ENCODE results near the gene ORM1.
"Not testable (repeated sequence)": the region's sequence is repeated elsewhere in the genome, so short reads cannot be mapped to it uniquely, and the experiment has no call there.

The ORM1 gene

GRCh38 chr9:114316605-114317230 lies 6.2 kb upstream of the ORM1 start:
- Histone ChIP-seq H3K4me1 (ENCODE audit: control insufficient read depth in 1 of 2, insufficient read depth in 1 of 2, low read depth in 1 of 2, low read length in 1 of 2) (peaks cover 72 to 74% of the 10 kb centered on the region in 2 experiments), H3K4me3 (ENCODE audit: low read depth in 1 of 2, low read length in 1 of 2) (no peak overlapping the region), H3K36me3 (no peaks in the 10 kb centered on the region), H3K27me3 (no peaks in the 10 kb centered on the region), H3K27ac (peak overlapping the region; percentile 92), H3K9me3 (no peaks in the 10 kb centered on the region)
- TF ChIP-seq, protein P1, sequence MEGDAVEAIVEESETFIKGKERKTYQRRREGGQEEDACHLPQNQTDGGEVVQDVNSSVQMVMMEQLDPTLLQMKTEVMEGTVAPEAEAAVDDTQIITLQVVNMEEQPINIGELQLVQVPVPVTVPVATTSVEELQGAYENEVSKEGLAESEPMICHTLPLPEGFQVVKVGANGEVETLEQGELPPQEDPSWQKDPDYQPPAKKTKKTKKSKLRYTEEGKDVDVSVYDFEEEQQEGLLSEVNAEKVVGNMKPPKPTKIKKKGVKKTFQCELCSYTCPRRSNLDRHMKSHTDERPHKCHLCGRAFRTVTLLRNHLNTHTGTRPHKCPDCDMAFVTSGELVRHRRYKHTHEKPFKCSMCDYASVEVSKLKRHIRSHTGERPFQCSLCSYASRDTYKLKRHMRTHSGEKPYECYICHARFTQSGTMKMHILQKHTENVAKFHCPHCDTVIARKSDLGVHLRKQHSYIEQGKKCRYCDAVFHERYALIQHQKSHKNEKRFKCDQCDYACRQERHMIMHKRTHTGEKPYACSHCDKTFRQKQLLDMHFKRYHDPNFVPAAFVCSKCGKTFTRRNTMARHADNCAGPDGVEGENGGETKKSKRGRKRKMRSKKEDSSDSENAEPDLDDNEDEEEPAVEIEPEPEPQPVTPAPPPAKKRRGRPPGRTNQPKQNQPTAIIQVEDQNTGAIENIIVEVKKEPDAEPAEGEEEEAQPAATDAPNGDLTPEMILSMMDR (IDR thresholded peaks at IDR 0.05): no peak

DNA sequence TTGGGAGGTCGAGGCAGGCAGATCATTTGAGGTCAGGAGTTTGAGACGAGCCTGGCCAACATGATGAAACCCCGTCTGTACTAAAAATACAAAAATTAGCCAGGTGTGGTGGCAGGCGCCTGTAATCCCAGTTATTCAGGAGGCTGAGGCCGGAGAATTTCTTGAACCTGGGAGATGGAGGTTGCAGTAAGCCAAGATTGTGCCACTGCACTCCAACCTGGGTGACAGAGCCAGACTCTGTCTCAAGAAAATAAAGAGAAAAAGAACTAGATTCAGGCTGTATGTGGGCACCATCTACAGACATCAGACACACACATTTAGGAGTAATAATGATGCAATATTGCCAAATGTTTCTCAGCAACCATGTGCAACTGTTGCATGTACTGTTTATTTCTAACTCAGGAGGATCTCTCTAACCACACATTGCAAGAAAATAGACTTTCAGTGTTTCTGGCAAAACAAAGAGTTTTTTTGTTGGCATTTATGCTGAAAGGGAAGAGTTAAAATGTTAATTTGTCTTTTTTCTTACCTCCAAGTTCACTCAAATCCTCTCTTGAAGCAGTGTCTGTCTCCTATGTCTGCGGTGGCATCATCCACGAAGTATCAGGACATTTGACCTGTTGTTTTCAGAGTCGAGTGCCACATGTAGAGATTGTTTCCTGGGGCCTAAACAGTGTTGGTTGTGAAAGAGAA lies 5.1 kb upstream of the ORM1 start:
- no peaks in the 10 kb centered on the region for H3K9me3 ChIP-seq
- H3K27ac ChIP-seq: peak overlapping the region; percentile 92
- peaks cover 82 to 84% of the 10 kb centered on the region in 2 experiments for H3K4me1 ChIP-seq (ENCODE audit: control insufficient read depth in 1 of 2, insufficient read depth in 1 of 2, low read depth in 1 of 2, low read length in 1 of 2)
- H3K27me3 ChIP-seq: no peaks in the 10 kb centered on the region
- H3K36me3 ChIP-seq: no peaks in the 10 kb centered on the region
- H3K4me3 ChIP-seq (ENCODE audit: low read depth in 1 of 2, low read length in 1 of 2): peak overlapping the region; percentile 4 to 42
- TF ChIP-seq, protein P1 (IDR thresholded peaks at IDR 0.05): no peak

GRCh38 chr9:114318416-114318815 lies 4.5 kb upstream of the ORM1 start:
- Histone ChIP-seq H3K36me3 (no peaks in the 10 kb centered on the region), H3K4me1 (ENCODE audit: control insufficient read depth in 1 of 2, insufficient read depth in 1 of 2, low read depth in 1 of 2, low read length in 1 of 2) (peaks cover 82 to 84% of the 10 kb centered on the region in 2 experiments), H3K27ac (peak overlapping the region; percentile 92), H3K9me3 (no peaks in the 10 kb centered on the region), H3K27me3 (no peaks in the 10 kb centered on the region), H3K4me3 (ENCODE audit: low read depth in 1 of 2, low read length in 1 of 2) (peak overlapping the region in 1 of 2 experiments; percentile 42)
- TF ChIP-seq, protein P1 (IDR thresholded peaks at IDR 0.05): no peak

DNA sequence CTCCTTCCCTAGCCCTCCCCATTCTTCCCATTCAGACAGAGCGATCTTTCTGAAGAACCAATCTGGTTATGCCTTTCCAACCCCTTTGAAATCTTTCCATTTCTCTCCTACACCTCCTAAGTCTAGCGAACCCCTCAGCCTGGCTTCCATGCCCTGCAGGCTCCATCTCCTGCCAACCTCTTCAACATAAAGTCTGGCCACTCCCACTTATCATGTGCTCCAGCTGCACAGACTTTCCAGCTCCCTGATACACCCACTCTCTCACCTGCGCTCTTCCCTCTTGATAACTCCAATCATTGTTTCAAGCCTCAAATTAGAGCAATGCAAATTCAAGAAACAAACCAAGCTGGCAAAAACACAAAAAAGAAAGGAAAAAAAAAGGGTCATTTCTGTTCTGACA lies 3.8 kb upstream of the ORM1 start:
- H3K4me1 ChIP-seq (ENCODE audit: control insufficient read depth in 1 of 2, insufficient read depth in 1 of 2, low read depth in 1 of 2, low read length in 1 of 2): peaks cover 88% of the 10 kb centered on the region in 2 experiments
- no peaks in the 10 kb centered on the region for H3K9me3 ChIP-seq
- H3K4me3 ChIP-seq (ENCODE audit: low read depth in 1 of 2, low read length in 1 of 2): no peak overlapping the region
- no peaks in the 10 kb centered on the region for H3K36me3 ChIP-seq
- TF ChIP-seq, protein P1 (IDR thresholded peaks at IDR 0.05): no peak
- no peaks in the 10 kb centered on the region for H3K27me3 ChIP-seq
- peak overlapping the region; percentile 92 for H3K27ac ChIP-seq

GRCh38 chr9:114320710-114321109 lies 2.2 kb upstream of the ORM1 start:
- H3K27me3 ChIP-seq; H3K9me3 ChIP-seq; H3K36me3 ChIP-seq; H3K27ac ChIP-seq; H3K4me3 ChIP-seq (ENCODE audit: low read depth in 1 of 2, low read length in 1 of 2): not testable (repeated sequence)
- H3K4me1 ChIP-seq (ENCODE audit: control insufficient read depth in 1 of 2, insufficient read depth in 1 of 2, low read depth in 1 of 2, low read length in 1 of 2): peaks cover 81 to 85% of the 10 kb centered on the region in 2 experiments

GRCh38 chr9:114321759-114322158 lies 1.1 kb upstream of the ORM1 start:
- Histone ChIP-seq H3K4me3 (ENCODE audit: low read depth in 1 of 2, low read length in 1 of 2) (no peak overlapping the region), H3K9me3 (no peaks in the 10 kb centered on the region), H3K27me3 (no peaks in the 10 kb centered on the region), H3K4me1 (ENCODE audit: control insufficient read depth in 1 of 2, insufficient read depth in 1 of 2, low read depth in 1 of 2, low read length in 1 of 2) (peaks cover 71 to 77% of the 10 kb centered on the region in 2 experiments), H3K27ac (no peak overlapping the region), H3K36me3 (peaks cover 6% of the 10 kb centered on the region)
- TF ChIP-seq, protein P1 (IDR thresholded peaks at IDR 0.05): no peak

GRCh38 chr9:114322160-114322818 lies 609 bp upstream of the ORM1 start:
- Histone ChIP-seq H3K4me3 (ENCODE audit: low read depth in 1 of 2, low read length in 1 of 2) (peak overlapping the region in 1 of 2 experiments; percentile 34), H3K27ac (peak overlapping the region; percentile 61), H3K4me1 (ENCODE audit: control insufficient read depth in 1 of 2, insufficient read depth in 1 of 2, low read depth in 1 of 2, low read length in 1 of 2) (peaks cover 66 to 71% of the 10 kb centered on the region in 2 experiments)
- H3K9me3 ChIP-seq, H3K36me3 ChIP-seq, H3K27me3 ChIP-seq: not testable (repeated sequence)

DNA sequence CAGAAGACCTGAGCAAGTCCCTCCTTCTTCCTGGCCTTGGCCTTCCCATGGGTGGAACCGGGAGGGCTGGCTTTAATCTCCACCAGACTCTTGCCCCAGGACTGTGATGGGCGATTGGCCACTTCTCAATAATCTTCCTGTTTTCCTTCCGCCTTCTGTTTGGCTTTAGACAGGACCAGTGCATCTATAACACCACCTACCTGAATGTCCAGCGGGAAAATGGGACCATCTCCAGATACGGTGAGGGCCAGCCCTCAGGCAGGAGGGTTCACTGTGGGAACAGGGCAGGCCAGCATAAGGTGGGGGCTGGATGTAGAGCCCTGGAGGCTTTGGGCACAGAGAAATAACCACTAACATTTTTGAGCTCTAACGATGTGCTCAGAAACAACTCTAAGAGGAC lies 951 bp downstream of the ORM1 start:
- Histone ChIP-seq H3K27ac (peak overlapping the region; percentile 63), H3K4me3 (ENCODE audit: low read depth in 1 of 2, low read length in 1 of 2) (peak overlapping the region; percentile 24 to 58)
- not testable (repeated sequence) for H3K9me3 ChIP-seq

More for the DNA sequence above, 951 bp downstream of the ORM1 start:
- not testable (repeated sequence) for H3K27me3 ChIP-seq, H3K36me3 ChIP-seq
- peaks cover 61 to 68% of the 10 kb centered on the region in 2 experiments for H3K4me1 ChIP-seq (ENCODE audit: control insufficient read depth in 1 of 2, insufficient read depth in 1 of 2, low read depth in 1 of 2, low read length in 1 of 2)

All from neutrophil (primary cell).